ENCODE measurements around the gene DNAJB12.

DNA sequence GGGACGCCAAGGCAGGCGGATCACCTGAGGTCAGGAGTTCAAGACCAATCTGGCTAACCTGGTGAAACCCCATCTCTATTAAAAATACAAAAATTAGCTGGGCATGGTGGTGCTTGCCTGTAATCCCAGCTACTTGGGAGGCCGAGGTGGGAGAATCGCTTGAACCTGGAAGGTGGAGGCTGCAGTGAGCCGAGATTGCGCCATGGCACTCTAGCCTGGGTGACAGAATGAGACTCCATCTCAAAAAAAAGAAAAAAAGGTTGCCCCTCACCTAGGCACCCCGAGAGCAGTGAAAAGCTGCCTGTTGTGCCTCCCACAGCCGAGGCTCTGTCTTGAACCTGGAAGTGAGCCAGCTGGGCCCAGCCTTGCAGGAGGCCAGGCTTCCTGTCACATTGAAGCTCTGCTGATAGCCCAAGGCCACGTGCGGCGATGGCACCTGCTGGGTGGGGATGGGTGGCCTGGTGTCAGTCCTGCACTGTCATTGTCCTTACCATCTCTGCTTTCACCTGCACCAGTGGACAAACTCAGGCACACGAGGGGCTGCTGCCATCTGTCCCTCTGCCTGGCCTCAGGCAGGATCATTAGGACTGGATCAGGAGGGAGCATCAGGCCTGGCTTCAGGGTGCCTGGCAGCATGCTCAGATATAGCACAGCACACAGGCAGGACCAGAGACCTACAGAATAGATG lies 37.8 kb downstream of the DNAJB12 start:
- TF ChIP-seq, protein P1, sequence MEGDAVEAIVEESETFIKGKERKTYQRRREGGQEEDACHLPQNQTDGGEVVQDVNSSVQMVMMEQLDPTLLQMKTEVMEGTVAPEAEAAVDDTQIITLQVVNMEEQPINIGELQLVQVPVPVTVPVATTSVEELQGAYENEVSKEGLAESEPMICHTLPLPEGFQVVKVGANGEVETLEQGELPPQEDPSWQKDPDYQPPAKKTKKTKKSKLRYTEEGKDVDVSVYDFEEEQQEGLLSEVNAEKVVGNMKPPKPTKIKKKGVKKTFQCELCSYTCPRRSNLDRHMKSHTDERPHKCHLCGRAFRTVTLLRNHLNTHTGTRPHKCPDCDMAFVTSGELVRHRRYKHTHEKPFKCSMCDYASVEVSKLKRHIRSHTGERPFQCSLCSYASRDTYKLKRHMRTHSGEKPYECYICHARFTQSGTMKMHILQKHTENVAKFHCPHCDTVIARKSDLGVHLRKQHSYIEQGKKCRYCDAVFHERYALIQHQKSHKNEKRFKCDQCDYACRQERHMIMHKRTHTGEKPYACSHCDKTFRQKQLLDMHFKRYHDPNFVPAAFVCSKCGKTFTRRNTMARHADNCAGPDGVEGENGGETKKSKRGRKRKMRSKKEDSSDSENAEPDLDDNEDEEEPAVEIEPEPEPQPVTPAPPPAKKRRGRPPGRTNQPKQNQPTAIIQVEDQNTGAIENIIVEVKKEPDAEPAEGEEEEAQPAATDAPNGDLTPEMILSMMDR (IDR thresholded peaks at IDR 0.05; ENCODE audit: borderline replicate concordance, extremely low read depth, low read length, poor library complexity, severe bottlenecking) = no peak
- no peak for TF ChIP-seq EZH2 (IDR thresholded peaks at IDR 0.05; ENCODE audit: borderline replicate concordance, low read depth, low read length, severe bottlenecking)
